ENCODE results near the gene FAAP100.

Gene FAAP100

DNA sequence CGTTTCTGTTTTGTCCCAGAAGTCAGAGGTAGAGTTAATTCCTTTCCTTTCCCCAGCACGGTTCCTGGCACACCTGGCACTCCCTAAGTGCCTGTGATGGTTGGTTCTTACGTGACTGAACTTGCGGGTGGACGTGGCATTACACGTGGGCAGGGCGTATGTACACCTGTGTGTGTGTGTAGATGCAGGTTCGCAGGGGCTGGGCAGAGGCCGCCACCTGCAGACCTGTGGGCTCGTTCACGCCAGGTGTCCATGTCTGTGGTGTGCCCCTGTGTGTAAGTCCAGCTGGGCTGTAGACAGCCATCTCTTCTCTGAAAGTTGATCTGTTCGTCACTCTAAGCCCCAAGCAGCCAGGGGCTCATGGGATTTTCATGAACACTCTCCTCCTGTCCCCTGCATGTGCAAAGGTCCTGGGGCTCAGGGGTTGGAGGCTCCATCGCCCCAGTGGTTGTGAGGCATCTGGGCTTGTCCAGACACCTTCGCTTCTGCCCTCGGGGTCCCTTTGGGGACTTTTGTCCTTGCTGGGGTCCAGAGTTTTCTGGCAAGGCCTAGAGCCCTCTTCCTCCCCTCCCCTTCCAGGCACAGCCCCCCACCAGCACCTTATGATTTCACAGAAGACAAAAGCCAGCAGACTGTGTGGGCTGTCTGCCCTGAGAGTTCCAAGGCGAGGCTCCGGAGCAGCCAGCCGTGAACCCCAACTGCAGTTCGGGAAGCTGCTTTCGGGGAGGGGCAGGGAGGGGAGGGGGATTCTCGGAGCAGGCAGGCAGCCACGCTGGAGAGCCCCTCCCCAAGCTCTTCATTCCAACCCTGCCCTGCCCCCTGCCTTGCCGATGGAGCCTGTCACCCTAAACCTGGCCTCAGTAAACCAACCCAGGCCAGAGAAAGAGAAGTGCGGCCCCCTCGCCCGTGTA lies 29.4 kb downstream of the FAAP100 start:
- no peak for DNase-seq (ENCODE audit: low read depth)

DNA sequence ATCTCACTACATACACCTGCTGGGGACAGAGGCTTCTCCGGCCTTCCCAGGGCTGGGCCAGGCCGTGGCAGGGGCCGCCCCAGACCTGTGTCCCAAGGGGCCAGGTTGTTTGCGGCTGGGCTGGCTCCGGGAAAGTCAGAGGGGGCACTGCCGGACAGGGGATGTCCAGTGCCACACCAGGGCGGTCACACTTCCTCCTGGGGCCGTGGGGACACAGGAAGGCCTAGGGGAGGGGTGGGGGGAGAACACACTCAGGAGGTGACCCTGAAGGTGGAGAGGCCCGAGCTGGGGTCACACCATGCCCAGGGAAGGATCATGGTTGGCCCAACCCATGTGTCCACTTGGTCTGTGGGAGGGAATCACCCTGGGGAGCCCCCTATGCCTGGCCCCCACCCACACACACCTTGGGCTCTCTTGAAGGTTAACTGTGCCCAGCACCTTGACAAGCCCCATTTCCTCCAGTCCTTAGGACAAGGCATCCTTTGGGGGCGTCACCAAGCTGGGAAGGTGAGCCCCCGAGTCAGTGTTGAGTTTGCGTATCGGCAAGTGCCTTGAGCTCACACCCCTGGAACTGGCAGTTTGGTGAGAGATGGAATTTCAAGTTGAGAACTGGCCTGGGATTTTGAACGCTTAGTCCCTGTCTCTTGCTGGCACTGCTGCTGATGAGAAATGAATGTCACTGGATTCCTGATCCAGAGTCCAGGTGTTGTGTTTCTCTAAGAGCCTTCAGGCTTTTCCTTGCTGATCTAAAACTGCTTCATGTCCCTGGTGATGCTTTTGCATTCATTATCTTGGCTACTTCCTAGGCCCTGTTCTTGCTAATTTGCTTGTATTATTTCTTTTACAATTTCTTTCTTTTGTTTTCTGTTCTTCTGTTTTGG lies 31.9 kb downstream of the FAAP100 start:
- DNase-seq (ENCODE audit: low read depth): no peak

GRCh38 chr17:81519284-81520020 lies 32.7 kb downstream of the FAAP100 start:
- DNase-seq (ENCODE audit: low read depth): no peak

GRCh38 chr17:81518785-81519283 lies 33.3 kb downstream of the FAAP100 start:
- DNase-seq (ENCODE audit: low read depth): no peak

DNA sequence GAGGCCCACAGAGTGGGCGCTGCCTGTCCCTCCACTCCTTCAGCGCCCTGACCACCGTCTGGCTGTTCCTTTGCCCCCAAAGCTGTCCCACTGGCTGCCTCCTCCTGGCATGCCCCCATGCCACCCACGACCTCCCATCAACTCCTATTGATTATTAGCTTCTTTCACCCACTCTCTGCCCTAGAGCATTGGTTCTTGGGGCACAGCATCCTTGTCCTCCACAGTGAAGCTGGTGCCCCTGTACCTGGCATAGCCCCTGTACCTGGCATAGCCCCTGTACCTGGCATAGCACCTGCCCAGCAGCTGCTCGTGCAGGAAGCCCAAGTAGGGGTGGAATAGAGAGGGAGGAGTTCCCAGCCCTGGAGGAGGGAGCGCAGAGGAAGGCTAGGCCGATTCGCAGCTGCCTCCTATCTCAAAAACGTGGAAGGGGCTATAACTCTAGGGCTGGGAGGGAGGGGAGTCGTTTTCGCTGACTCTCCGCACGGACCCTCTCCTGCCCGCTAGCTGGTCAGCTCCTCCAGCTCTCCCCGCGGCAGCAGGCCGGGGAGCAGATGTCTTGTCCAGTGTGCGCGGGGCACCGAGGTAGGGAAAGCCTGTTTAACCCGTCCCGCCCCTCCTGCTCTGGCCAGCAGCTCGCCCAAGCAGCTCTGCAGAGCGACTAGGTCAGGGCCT lies 33.9 kb downstream of the FAAP100 start:
- no peak for DNase-seq (ENCODE audit: low read depth)

GRCh38 chr17:81517339-81518112 lies 34.6 kb downstream of the FAAP100 start:
- DNase-seq (ENCODE audit: low read depth): no peak

- no peak for DNase-seq (ENCODE audit: low read depth)
These were observed 35.2 kb downstream of the FAAP100 start for GRCh38 chr17:81517009-81517338.

DNA sequence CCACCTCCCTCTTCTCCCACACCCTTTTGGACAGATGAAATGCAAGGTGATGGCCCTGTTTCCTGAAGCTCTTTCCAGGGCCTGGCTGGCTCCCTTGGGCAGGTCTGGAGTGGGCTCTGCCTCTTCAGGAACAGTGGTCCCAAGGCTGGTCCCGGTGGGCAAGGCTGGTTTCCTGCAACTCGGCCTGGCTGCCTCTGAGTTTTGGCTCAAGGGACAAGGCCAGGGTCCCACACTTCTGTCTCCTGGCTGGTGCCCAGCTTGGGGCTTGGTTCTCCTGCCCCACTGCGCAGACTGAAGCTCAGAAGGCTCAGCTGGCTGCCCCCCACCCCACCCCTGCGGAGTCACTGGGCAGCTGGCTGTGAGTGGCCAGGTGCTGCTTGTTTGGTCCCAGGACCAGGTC lies 35.7 kb downstream of the FAAP100 start:
- no peak for DNase-seq (ENCODE audit: low read depth)

GRCh38 chr17:81515530-81516041 lies 36.6 kb downstream of the FAAP100 start:
- DNase-seq (ENCODE audit: low read depth): no peak

GRCh38 chr17:81514739-81515529 lies 37.2 kb downstream of the FAAP100 start:
- no peak for DNase-seq (ENCODE audit: low read depth)

DNA sequence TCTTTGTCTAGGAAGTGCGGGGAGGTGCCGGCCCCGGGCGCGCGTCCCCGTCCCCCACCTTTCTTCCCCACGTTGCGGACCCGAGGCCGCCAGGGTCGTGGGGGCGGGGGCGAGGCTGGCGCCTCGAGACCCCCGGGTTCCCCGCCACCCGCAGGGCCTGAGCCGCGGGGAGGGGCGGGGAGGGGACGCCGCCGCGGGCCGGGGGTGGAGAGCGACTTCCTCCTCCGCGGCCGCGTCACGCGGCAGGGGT lies 37.7 kb downstream of the FAAP100 start:
- no peak for DNase-seq (ENCODE audit: low read depth)

DNA sequence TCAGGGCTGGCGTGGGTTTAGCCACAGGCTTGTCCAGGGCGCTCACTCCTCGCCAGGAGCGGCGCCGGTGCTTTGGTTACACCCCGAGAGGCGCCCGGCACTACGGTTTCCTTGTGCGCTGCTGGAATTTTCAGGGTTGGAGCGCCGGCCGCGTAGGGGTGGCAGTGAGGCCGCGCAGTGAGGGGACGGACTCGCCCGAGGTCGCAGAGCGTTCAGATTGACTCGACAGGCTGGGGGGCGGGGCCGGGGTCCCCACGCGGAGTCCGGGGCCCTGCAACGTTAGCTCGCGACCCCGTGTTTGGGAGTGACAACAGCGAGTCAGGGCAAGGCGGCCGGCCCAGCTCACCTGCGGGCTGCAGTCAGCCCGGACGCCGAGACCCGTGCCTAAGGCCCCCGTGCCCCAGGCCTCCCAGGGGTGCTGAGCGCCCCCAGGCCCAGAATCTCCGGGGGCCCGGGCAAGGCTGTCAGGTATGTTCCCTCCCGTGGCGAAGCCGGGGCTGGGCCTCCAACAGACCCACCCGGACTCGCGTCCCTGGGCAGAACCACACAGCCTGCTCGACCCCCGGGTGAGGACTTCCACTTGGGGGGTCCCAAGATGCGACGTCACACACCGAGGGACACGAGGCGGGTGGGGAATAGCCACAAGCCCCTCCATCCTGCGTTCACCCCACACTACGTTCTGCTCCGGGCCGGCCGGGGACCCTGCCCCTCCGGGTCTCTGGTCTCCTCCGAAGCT lies 38.2 kb downstream of the FAAP100 start:
- DNase-seq (ENCODE audit: low read depth): no peak

DNA sequence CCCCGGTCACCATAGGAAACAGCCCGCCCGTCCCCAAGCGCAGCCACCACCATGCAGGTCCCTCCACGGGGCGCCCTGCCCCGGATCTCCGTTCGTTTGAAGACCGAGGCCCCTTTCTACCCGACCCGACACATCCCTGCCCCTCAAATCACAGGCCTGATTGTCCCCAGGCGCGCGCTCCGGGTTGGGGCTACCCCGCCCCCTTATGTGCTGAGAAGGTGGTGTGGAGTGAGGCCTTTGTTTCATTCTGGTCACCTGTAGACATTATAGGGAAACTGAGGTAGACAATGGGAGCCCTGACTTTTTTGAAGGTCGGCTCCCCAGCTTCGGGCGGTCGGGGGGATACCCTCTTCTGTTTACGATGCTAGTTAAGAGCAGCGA lies 38.8 kb downstream of the FAAP100 start:
- no peak for DNase-seq (ENCODE audit: low read depth)

GRCh38 chr17:81512562-81513371 lies 39.4 kb downstream of the FAAP100 start, which contains the start of gene ACTG1:
ACTG1 (minus strand) TSS chr17:81512799; CDS start chr17:81512354, 445 bp downstream.
- DNase-seq (ENCODE audit: low read depth): peak; percentile 82

- DNase-seq (ENCODE audit: low read depth): no peak
These were observed 40.2 kb downstream of the FAAP100 start for GRCh38 chr17:81511804-81512561.

DNA sequence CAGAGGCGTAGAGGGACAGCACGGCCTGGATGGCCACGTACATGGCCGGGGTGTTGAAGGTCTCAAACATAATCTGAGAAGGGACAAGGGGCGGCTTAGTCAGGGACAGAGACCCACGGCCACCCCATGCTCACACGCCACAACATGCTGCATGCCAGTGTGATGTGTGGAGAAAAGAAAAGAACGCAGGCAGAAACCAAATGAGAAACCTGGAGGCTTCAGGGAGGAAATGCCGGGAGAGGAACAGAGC lies 40.7 kb downstream of the FAAP100 start:
- DNase-seq (ENCODE audit: low read depth): no peak

- DNase-seq (ENCODE audit: low read depth): no peak
These were observed 41.2 kb downstream of the FAAP100 start for GRCh38 chr17:81510785-81511553.
